ENCODE data around the gene TTC19. TPM values are rescaled to one million over a fixed set of nuclear protein-coding genes. Genes with fewer than 3 reads are reported as not detected.
A peak's percentile ranks its signal among the peaks of the same experiment; 100 is the strongest.

TTC19 gene
- total and polyA plus RNA-seq, 2 experiments from 2014 or later: 26.3 to 45.3 TPM

DNA sequence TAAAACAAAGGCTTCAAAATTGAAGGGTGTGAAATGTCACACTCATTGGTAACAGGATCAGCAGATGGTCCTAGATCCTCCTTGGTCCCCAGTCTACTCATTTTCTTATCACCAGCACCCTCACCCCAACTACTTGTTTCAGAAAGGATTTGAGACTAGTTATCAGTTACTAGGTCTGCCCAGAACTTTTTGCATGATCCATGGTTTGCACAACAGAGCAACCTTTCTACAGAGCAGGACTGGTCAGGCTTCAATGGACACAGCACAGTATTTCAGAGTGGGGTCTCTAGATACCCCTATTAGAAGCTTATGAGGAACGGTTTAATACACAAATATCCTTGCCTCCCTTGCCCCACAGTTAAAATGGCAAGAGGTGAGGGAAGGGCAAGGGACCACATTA is 25.6 kb downstream of the TTC19 start:
- DNase-seq: no peak
- WGBS, 2 experiments (ENCODE audit: low coverage in 1 of 2, low lambda C conversion rate in 2 of 2, missing lambda C conversion rate in 2 of 2): 96 to 97% methylated on average over 1 of the region's 1 CpG
- in situ Hi-C loops (cut with MboI): no loop called here

GRCh38 chr17:16026895-16027294 is 27.3 kb downstream of the TTC19 start:
- Histone ChIP-seq H3K9me2 (ENCODE audit: insufficient read depth) (no peaks in the 10 kb centered on the region), H3K79me2 (ENCODE audit: insufficient read depth) (peaks cover 53% of the 10 kb centered on the region), H2AFZ (no peak overlapping the region), H3K27me3 (replicated peaks; ENCODE audit: insufficient read depth) (no peaks in the 10 kb centered on the region), H3K27ac (peak overlapping the region; percentile 88), H3F3A (ENCODE audit: insufficient read depth) (peaks cover 68% of the 10 kb centered on the region), H3K36me3 (ENCODE audit: low read depth) (peaks cover 77% of the 10 kb centered on the region), H3K9me3 (ENCODE audit: low read depth) (no peaks in the 10 kb centered on the region), H3K4me1 (ENCODE audit: insufficient read depth) (peaks cover 24% of the 10 kb centered on the region), H3K4me3 (no peak overlapping the region), H3K4me2 (ENCODE audit: unreplicated experiment) (no peak overlapping the region), H4K20me1 (ENCODE audit: insufficient read depth) (no peaks in the 10 kb centered on the region), H3K9ac (no peak overlapping the region)
- in situ Hi-C loops (cut with MboI): no loop called here
- no peak for TF ChIP-seq EZH2phosphoT487 (IDR thresholded peaks at IDR 0.05; ENCODE audit: insufficient read depth, low read depth)
- TF ChIP-seq EZH2 (IDR thresholded peaks at IDR 0.05; ENCODE audit: insufficient read depth, poor library complexity, severe bottlenecking): no peak
- no peak for DNase-seq
- WGBS, 2 experiments (ENCODE audit: low coverage in 1 of 2, low lambda C conversion rate in 2 of 2, missing lambda C conversion rate in 2 of 2): 86% methylated on average over 5 of the region's 5 CpGs

More for the DNA sequence above, 25.6 kb downstream of the TTC19 start:
- Histone ChIP-seq H3K4me2 (ENCODE audit: unreplicated experiment) (no peak overlapping the region), H3K9ac (no peak overlapping the region), H3F3A (ENCODE audit: insufficient read depth) (peaks cover 56% of the 10 kb centered on the region), H3K9me2 (ENCODE audit: insufficient read depth) (no peaks in the 10 kb centered on the region), H3K4me3 (no peak overlapping the region), H3K9me3 (ENCODE audit: low read depth) (no peaks in the 10 kb centered on the region), H3K4me1 (ENCODE audit: insufficient read depth) (peaks cover 24% of the 10 kb centered on the region), H3K36me3 (ENCODE audit: low read depth) (peaks cover 61% of the 10 kb centered on the region), H3K27ac (no peak overlapping the region), H3K27me3 (replicated peaks; ENCODE audit: insufficient read depth) (no peaks in the 10 kb centered on the region), H3K79me2 (ENCODE audit: insufficient read depth) (peaks cover 58% of the 10 kb centered on the region), H2AFZ (no peak overlapping the region), H4K20me1 (ENCODE audit: insufficient read depth) (no peaks in the 10 kb centered on the region)
- TF ChIP-seq EZH2phosphoT487 (IDR thresholded peaks at IDR 0.05; ENCODE audit: insufficient read depth, low read depth): no peak
- no peak for TF ChIP-seq EZH2 (IDR thresholded peaks at IDR 0.05; ENCODE audit: insufficient read depth, poor library complexity, severe bottlenecking)

- in situ Hi-C loops (cut with MboI): no loop called here
- Histone ChIP-seq H2AFZ (no peak overlapping the region), H3K4me1 (ENCODE audit: insufficient read depth) (peaks cover 24% of the 10 kb centered on the region), H3K9ac (peak overlapping the region; percentile 64), H3K79me2 (ENCODE audit: insufficient read depth) (peaks cover 42% of the 10 kb centered on the region), H3K36me3 (ENCODE audit: low read depth) (peaks cover 78% of the 10 kb centered on the region), H3K4me2 (ENCODE audit: unreplicated experiment) (peak overlapping the region; percentile 66), H4K20me1 (ENCODE audit: insufficient read depth) (no peaks in the 10 kb centered on the region), H3K4me3 (peak overlapping the region; percentile 34), H3K27me3 (replicated peaks; ENCODE audit: insufficient read depth) (no peaks in the 10 kb centered on the region), H3F3A (ENCODE audit: insufficient read depth) (peaks cover 60% of the 10 kb centered on the region), H3K27ac (peak overlapping the region; percentile 88), H3K9me3 (ENCODE audit: low read depth) (no peaks in the 10 kb centered on the region), H3K9me2 (ENCODE audit: insufficient read depth) (no peaks in the 10 kb centered on the region)
- WGBS, 2 experiments (ENCODE audit: low coverage in 1 of 2, low lambda C conversion rate in 2 of 2, missing lambda C conversion rate in 2 of 2): 60 to 61% methylated on average over 5 of the region's 5 CpGs
- DNase-seq: peak; percentile 95
- TF ChIP-seq EZH2 (IDR thresholded peaks at IDR 0.05; ENCODE audit: insufficient read depth, poor library complexity, severe bottlenecking): no peak
- TF ChIP-seq EZH2phosphoT487 (IDR thresholded peaks at IDR 0.05; ENCODE audit: insufficient read depth, low read depth): no peak
Observed at GRCh38 chr17:16027708-16028584, 28.3 kb downstream of the TTC19 start.

DNA sequence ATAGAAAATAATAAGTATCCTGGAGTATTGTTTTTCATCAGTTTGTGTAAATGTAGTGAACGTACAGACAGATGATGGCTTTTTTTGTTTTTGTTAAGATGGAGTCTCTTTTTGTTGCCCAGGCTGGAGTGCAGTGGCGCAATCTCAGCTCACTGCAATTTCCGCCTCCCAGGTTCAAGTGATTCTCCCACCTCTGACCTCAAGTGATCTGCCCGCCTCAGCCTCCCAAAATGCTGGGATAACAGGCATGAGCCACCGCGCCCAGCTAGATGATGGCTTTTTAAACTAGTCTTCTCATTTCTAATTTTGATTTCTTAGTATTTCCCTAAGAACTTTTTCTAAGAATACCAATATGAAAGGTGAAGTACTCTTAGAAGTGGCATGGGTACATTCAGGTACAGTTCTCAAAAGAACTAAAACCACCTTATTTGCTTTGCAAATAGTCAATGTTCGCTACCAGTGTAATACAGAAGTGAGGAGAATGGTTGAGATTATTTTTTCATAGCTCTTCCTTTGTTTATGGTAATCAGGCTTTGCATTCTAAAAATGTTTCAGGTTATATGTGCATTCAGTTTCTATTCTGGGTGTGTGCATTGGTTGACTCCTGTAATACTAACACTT is 34.2 kb downstream of the TTC19 start:
- TF ChIP-seq EZH2phosphoT487 (IDR thresholded peaks at IDR 0.05; ENCODE audit: insufficient read depth, low read depth) (no peak), EZH2 (IDR thresholded peaks at IDR 0.05; ENCODE audit: insufficient read depth, poor library complexity, severe bottlenecking) (no peak)
- peaks cover 24% of the 10 kb centered on the region for H3K4me1 ChIP-seq (ENCODE audit: insufficient read depth)
- H3K27me3 ChIP-seq (replicated peaks; ENCODE audit: insufficient read depth): no peaks in the 10 kb centered on the region
- no peaks in the 10 kb centered on the region for H4K20me1 ChIP-seq (ENCODE audit: insufficient read depth)
- peaks cover 45% of the 10 kb centered on the region for H3F3A ChIP-seq (ENCODE audit: insufficient read depth)
- no peak for DNase-seq
- peaks cover 25% of the 10 kb centered on the region; the same call in 1 of the 2 replicates for H3K79me2 ChIP-seq (ENCODE audit: insufficient read depth)
- no peak overlapping the region for H3K4me2 ChIP-seq (ENCODE audit: unreplicated experiment)
- in situ Hi-C loops (cut with MboI): no loop called here
- no peaks in the 10 kb centered on the region for H3K9me3 ChIP-seq (ENCODE audit: low read depth)
- no peak overlapping the region for H2AFZ ChIP-seq
- H3K27ac ChIP-seq: no peak overlapping the region
- 95 to 96% methylated on average over 7 of the region's 7 CpGs for WGBS, 2 experiments (ENCODE audit: low coverage in 1 of 2, low lambda C conversion rate in 2 of 2, missing lambda C conversion rate in 2 of 2)
- H3K4me3 ChIP-seq: no peak overlapping the region
- no peaks in the 10 kb centered on the region for H3K9me2 ChIP-seq (ENCODE audit: insufficient read depth)
- H3K36me3 ChIP-seq (ENCODE audit: low read depth): peaks cover 72% of the 10 kb centered on the region
- H3K9ac ChIP-seq: no peak overlapping the region

Measured in GM23248 (cell line).